ENCODE data around the gene VWA2.

VWA2 gene

GRCh38 chr10:114281461-114281860 is 42.4 kb downstream of the VWA2 start:
- Histone ChIP-seq H3K9me3 (ENCODE audit: control insufficient read depth in 2 of 2, low read length in 2 of 2) (no peaks in the 10 kb centered on the region), H3K27ac (ENCODE audit: low read depth in 2 of 2, low read length in 2 of 2) (no peak overlapping the region), H3K36me3 (ENCODE audit: control insufficient read depth in 2 of 2, insufficient read depth in 2 of 2, low read length in 2 of 2) (no peaks in the 10 kb centered on the region), H3K4me1 (ENCODE audit: control insufficient read depth in 2 of 2, insufficient read depth in 2 of 2, low read length in 2 of 2) (no peaks in the 10 kb centered on the region), H3K4me3 (ENCODE audit: low read length in 2 of 2) (no peak overlapping the region), H3K9ac (ENCODE audit: low read depth in 1 of 2, low read length in 2 of 2) (no peak overlapping the region), H3K27me3 (ENCODE audit: control insufficient read depth in 2 of 2, insufficient read depth in 2 of 2, low read length in 2 of 2) (peaks cover 3 to 8% of the 10 kb centered on the region in 2 donors)

GRCh38 chr10:114282526-114282925 is 43.5 kb downstream of the VWA2 start:
- Histone ChIP-seq H3K36me3 (ENCODE audit: control insufficient read depth in 2 of 2, insufficient read depth in 2 of 2, low read length in 2 of 2) (no peaks in the 10 kb centered on the region), H3K4me1 (ENCODE audit: control insufficient read depth in 2 of 2, insufficient read depth in 2 of 2, low read length in 2 of 2) (no peaks in the 10 kb centered on the region), H3K27me3 (ENCODE audit: control insufficient read depth in 2 of 2, insufficient read depth in 2 of 2, low read length in 2 of 2) (peaks cover 3 to 6% of the 10 kb centered on the region in 2 donors), H3K9me3 (ENCODE audit: control insufficient read depth in 2 of 2, low read length in 2 of 2) (no peaks in the 10 kb centered on the region), H3K27ac (ENCODE audit: low read depth in 2 of 2, low read length in 2 of 2) (no peak overlapping the region), H3K4me3 (ENCODE audit: low read length in 2 of 2) (no peak overlapping the region), H3K9ac (ENCODE audit: low read depth in 1 of 2, low read length in 2 of 2) (no peak overlapping the region)

- H3K36me3 ChIP-seq (ENCODE audit: control insufficient read depth in 2 of 2, insufficient read depth in 2 of 2, low read length in 2 of 2): no peaks in the 10 kb centered on the region
- no peak overlapping the region for H3K4me3 ChIP-seq (ENCODE audit: low read length in 2 of 2)
- no peak overlapping the region for H3K27ac ChIP-seq (ENCODE audit: low read depth in 2 of 2, low read length in 2 of 2)
- no peaks in the 10 kb centered on the region for H3K9me3 ChIP-seq (ENCODE audit: control insufficient read depth in 2 of 2, low read length in 2 of 2)
- peaks cover 0 to 6% of the 10 kb centered on the region in 2 donors for H3K27me3 ChIP-seq (ENCODE audit: control insufficient read depth in 2 of 2, insufficient read depth in 2 of 2, low read length in 2 of 2)
- no peaks in the 10 kb centered on the region for H3K4me1 ChIP-seq (ENCODE audit: control insufficient read depth in 2 of 2, insufficient read depth in 2 of 2, low read length in 2 of 2)
- no peak overlapping the region for H3K9ac ChIP-seq (ENCODE audit: low read depth in 1 of 2, low read length in 2 of 2)
Observed at GRCh38 chr10:114283091-114283490, 44.0 kb downstream of the VWA2 start.

- no peaks in the 10 kb centered on the region for H3K4me1 ChIP-seq (ENCODE audit: control insufficient read depth in 2 of 2, insufficient read depth in 2 of 2, low read length in 2 of 2)
- no peaks in the 10 kb centered on the region for H3K9me3 ChIP-seq (ENCODE audit: control insufficient read depth in 2 of 2, low read length in 2 of 2)
- no peak overlapping the region for H3K27ac ChIP-seq (ENCODE audit: low read depth in 2 of 2, low read length in 2 of 2)
- H3K9ac ChIP-seq (ENCODE audit: low read depth in 1 of 2, low read length in 2 of 2): no peak overlapping the region
- peaks cover 0 to 6% of the 10 kb centered on the region in 2 donors for H3K27me3 ChIP-seq (ENCODE audit: control insufficient read depth in 2 of 2, insufficient read depth in 2 of 2, low read length in 2 of 2)
- no peak overlapping the region for H3K4me3 ChIP-seq (ENCODE audit: low read length in 2 of 2)
- H3K36me3 ChIP-seq (ENCODE audit: control insufficient read depth in 2 of 2, insufficient read depth in 2 of 2, low read length in 2 of 2): no peaks in the 10 kb centered on the region
Observed at GRCh38 chr10:114283535-114284234, 44.6 kb downstream of the VWA2 start.

GRCh38 chr10:114284346-114285071 is 45.5 kb downstream of the VWA2 start:
- Histone ChIP-seq H3K4me3 (ENCODE audit: low read length in 2 of 2) (no peak overlapping the region), H3K27me3 (ENCODE audit: control insufficient read depth in 2 of 2, insufficient read depth in 2 of 2, low read length in 2 of 2) (peaks cover 0 to 6% of the 10 kb centered on the region in 2 donors), H3K9me3 (ENCODE audit: control insufficient read depth in 2 of 2, low read length in 2 of 2) (no peaks in the 10 kb centered on the region), H3K36me3 (ENCODE audit: control insufficient read depth in 2 of 2, insufficient read depth in 2 of 2, low read length in 2 of 2) (no peaks in the 10 kb centered on the region), H3K27ac (ENCODE audit: low read depth in 2 of 2, low read length in 2 of 2) (no peak overlapping the region), H3K4me1 (ENCODE audit: control insufficient read depth in 2 of 2, insufficient read depth in 2 of 2, low read length in 2 of 2) (no peaks in the 10 kb centered on the region), H3K9ac (ENCODE audit: low read depth in 1 of 2, low read length in 2 of 2) (no peak overlapping the region)

GRCh38 chr10:114285961-114286441 is 46.9 kb downstream of the VWA2 start:
- no peaks in the 10 kb centered on the region for H3K9me3 ChIP-seq (ENCODE audit: control insufficient read depth in 2 of 2, low read length in 2 of 2)

GRCh38 chr10:114286921-114287320 is 47.9 kb downstream of the VWA2 start:
- Histone ChIP-seq H3K4me3 (ENCODE audit: low read length in 2 of 2) (no peak overlapping the region), H3K9me3 (ENCODE audit: control insufficient read depth in 2 of 2, low read length in 2 of 2) (no peaks in the 10 kb centered on the region), H3K36me3 (ENCODE audit: control insufficient read depth in 2 of 2, insufficient read depth in 2 of 2, low read length in 2 of 2) (no peaks in the 10 kb centered on the region)

More at GRCh38 chr10:114285961-114286441, 46.9 kb downstream of the VWA2 start:
- no peaks in the 10 kb centered on the region for H3K4me1 ChIP-seq (ENCODE audit: control insufficient read depth in 2 of 2, insufficient read depth in 2 of 2, low read length in 2 of 2)
- no peak overlapping the region for H3K9ac ChIP-seq (ENCODE audit: low read depth in 1 of 2, low read length in 2 of 2)
- H3K27ac ChIP-seq (ENCODE audit: low read depth in 2 of 2, low read length in 2 of 2): no peak overlapping the region
- H3K27me3 ChIP-seq (ENCODE audit: control insufficient read depth in 2 of 2, insufficient read depth in 2 of 2, low read length in 2 of 2): peaks cover 0 to 6% of the 10 kb centered on the region in 2 donors
- no peaks in the 10 kb centered on the region for H3K36me3 ChIP-seq (ENCODE audit: control insufficient read depth in 2 of 2, insufficient read depth in 2 of 2, low read length in 2 of 2)
- H3K4me3 ChIP-seq (ENCODE audit: low read length in 2 of 2): no peak overlapping the region

GRCh38 chr10:114288424-114289095 is 49.5 kb downstream of the VWA2 start:
- H3K4me1 ChIP-seq (ENCODE audit: control insufficient read depth in 2 of 2, insufficient read depth in 2 of 2, low read length in 2 of 2): no peaks in the 10 kb centered on the region
- no peak overlapping the region for H3K27ac ChIP-seq (ENCODE audit: low read depth in 2 of 2, low read length in 2 of 2)
- peaks cover 0 to 4% of the 10 kb centered on the region in 2 donors for H3K27me3 ChIP-seq (ENCODE audit: control insufficient read depth in 2 of 2, insufficient read depth in 2 of 2, low read length in 2 of 2)
- H3K9ac ChIP-seq (ENCODE audit: low read depth in 1 of 2, low read length in 2 of 2): no peak overlapping the region
- no peak overlapping the region for H3K4me3 ChIP-seq (ENCODE audit: low read length in 2 of 2)
- H3K36me3 ChIP-seq (ENCODE audit: control insufficient read depth in 2 of 2, insufficient read depth in 2 of 2, low read length in 2 of 2): no peaks in the 10 kb centered on the region
- H3K9me3 ChIP-seq (ENCODE audit: control insufficient read depth in 2 of 2, low read length in 2 of 2): no peaks in the 10 kb centered on the region

More at GRCh38 chr10:114286921-114287320, 47.9 kb downstream of the VWA2 start:
- Histone ChIP-seq H3K27me3 (ENCODE audit: control insufficient read depth in 2 of 2, insufficient read depth in 2 of 2, low read length in 2 of 2) (peaks cover 0 to 4% of the 10 kb centered on the region in 2 donors), H3K9ac (ENCODE audit: low read depth in 1 of 2, low read length in 2 of 2) (no peak overlapping the region), H3K27ac (ENCODE audit: low read depth in 2 of 2, low read length in 2 of 2) (no peak overlapping the region), H3K4me1 (ENCODE audit: control insufficient read depth in 2 of 2, insufficient read depth in 2 of 2, low read length in 2 of 2) (no peaks in the 10 kb centered on the region)

GRCh38 chr10:114289096-114289436 is 50.0 kb downstream of the VWA2 start:
- Histone ChIP-seq H3K9ac (ENCODE audit: low read depth in 1 of 2, low read length in 2 of 2) (no peak overlapping the region), H3K36me3 (ENCODE audit: control insufficient read depth in 2 of 2, insufficient read depth in 2 of 2, low read length in 2 of 2) (no peaks in the 10 kb centered on the region), H3K27me3 (ENCODE audit: control insufficient read depth in 2 of 2, insufficient read depth in 2 of 2, low read length in 2 of 2) (peaks cover 0 to 4% of the 10 kb centered on the region in 2 donors), H3K4me1 (ENCODE audit: control insufficient read depth in 2 of 2, insufficient read depth in 2 of 2, low read length in 2 of 2) (no peaks in the 10 kb centered on the region), H3K9me3 (ENCODE audit: control insufficient read depth in 2 of 2, low read length in 2 of 2) (no peaks in the 10 kb centered on the region), H3K27ac (ENCODE audit: low read depth in 2 of 2, low read length in 2 of 2) (no peak overlapping the region), H3K4me3 (ENCODE audit: low read length in 2 of 2) (no peak overlapping the region)

- no peak overlapping the region for H3K27ac ChIP-seq (ENCODE audit: low read depth in 2 of 2, low read length in 2 of 2)
- H3K27me3 ChIP-seq (ENCODE audit: control insufficient read depth in 2 of 2, insufficient read depth in 2 of 2, low read length in 2 of 2): peaks cover 0 to under 1% of the 10 kb centered on the region in 2 donors
- no peaks in the 10 kb centered on the region for H3K4me1 ChIP-seq (ENCODE audit: control insufficient read depth in 2 of 2, insufficient read depth in 2 of 2, low read length in 2 of 2)
- H3K9ac ChIP-seq (ENCODE audit: low read depth in 1 of 2, low read length in 2 of 2): no peak overlapping the region
- H3K4me3 ChIP-seq (ENCODE audit: low read length in 2 of 2): no peak overlapping the region
- no peaks in the 10 kb centered on the region for H3K9me3 ChIP-seq (ENCODE audit: control insufficient read depth in 2 of 2, low read length in 2 of 2)
- no peaks in the 10 kb centered on the region for H3K36me3 ChIP-seq (ENCODE audit: control insufficient read depth in 2 of 2, insufficient read depth in 2 of 2, low read length in 2 of 2)
Observed at GRCh38 chr10:114290038-114290437, 51.0 kb downstream of the VWA2 start.

Data from mucosa of rectum (tissue), 2 donors.